Head of caudate nucleus (tissue), 42 donors: ENCODE results near the gene MAP4.
A peak's percentile ranks its signal among the peaks of the same experiment; 100 is the strongest.

Experiments
- DNase-seq, 42 donors: peaks; one replicate each; pipeline versions ENCODE4 v3.0.0 to v3.0.0-alpha.2; 2020 to 2021; ENCODE audit warnings: mixed read lengths in 7 of 42
- intact Hi-C: fragments of 100-400 bp; cut with DNase I; formaldehyde crosslinking; loops from one replicate; pipeline ENCODE4 v1.15.0; 2022

MAP4 gene

GRCh38 chr3:47877719-47878118 is 138.5 kb downstream of the MAP4 start:
- intact Hi-C loops: no loop called here
- no peak for DNase-seq

- no peak for DNase-seq
- intact Hi-C loops: no loop called here
These were observed 138.9 kb downstream of the MAP4 start for GRCh38 chr3:47877290-47877689.

- no peak for DNase-seq
- intact Hi-C loops: no loop called here
These were observed 141.3 kb downstream of the MAP4 start for GRCh38 chr3:47874913-47875312.

GRCh38 chr3:47874438-47874837 is 141.8 kb downstream of the MAP4 start:
- DNase-seq: no peak
- intact Hi-C loops: no loop called here

GRCh38 chr3:47872916-47873315 is 143.3 kb downstream of the MAP4 start:
- DNase-seq: no peak
- intact Hi-C loops: no loop called here

GRCh38 chr3:47871389-47871788 is 144.8 kb downstream of the MAP4 start:
- DNase-seq: no peak
- intact Hi-C loops: no loop called here

- DNase-seq: no peak
- intact Hi-C loops: no loop called here
These were observed 145.4 kb downstream of the MAP4 start for GRCh38 chr3:47870702-47871260.

GRCh38 chr3:47870156-47870555 is 146.1 kb downstream of the MAP4 start:
- no peak for DNase-seq
- intact Hi-C loops: no loop called here

GRCh38 chr3:47868306-47868705 is 147.9 kb downstream of the MAP4 start:
- intact Hi-C loops: no loop called here
- no peak for DNase-seq

GRCh38 chr3:47867451-47868044 is 148.7 kb downstream of the MAP4 start:
- DNase-seq: peak in 1 of 42 donors; percentile 2

GRCh38 chr3:47865192-47865591 is 151.0 kb downstream of the MAP4 start:
- no peak for DNase-seq
- intact Hi-C loops: no loop called here

More at GRCh38 chr3:47867451-47868044, 148.7 kb downstream of the MAP4 start:
- intact Hi-C loops: no loop called here

- peak in 2 of 42 donors; percentile 18 to 41 for DNase-seq
- intact Hi-C loops: no loop called here
These were observed 152.7 kb downstream of the MAP4 start for GRCh38 chr3:47863391-47864128.

- intact Hi-C loops: no loop called here
- peak in 2 of 42 donors; percentile 2 to 6 for DNase-seq
These were observed 156.1 kb downstream of the MAP4 start for GRCh38 chr3:47859956-47860605.

- DNase-seq: peak in 1 of 42 donors; percentile 7
- intact Hi-C loops: no loop called here
These were observed 159.1 kb downstream of the MAP4 start for GRCh38 chr3:47857151-47857550.

GRCh38 chr3:47856669-47857068 is 159.5 kb downstream of the MAP4 start:
- peak in 22 of 42 donors; percentile 24 to 72 (median 53) for DNase-seq
- intact Hi-C loops: no loop called here

- intact Hi-C loops: no loop called here
- DNase-seq: peak in 1 of 42 donors; percentile 12
These were observed 160.5 kb downstream of the MAP4 start for GRCh38 chr3:47855461-47856383.

GRCh38 chr3:47854720-47855455 is 161.3 kb downstream of the MAP4 start:
- intact Hi-C loops: no loop called here
- DNase-seq: peak in 1 of 42 donors; percentile 19

- intact Hi-C loops: no loop called here
- peak in 1 of 42 donors; percentile 14 for DNase-seq
These were observed 161.9 kb downstream of the MAP4 start for GRCh38 chr3:47854267-47854666.
